Measurements from ENCODE around the gene ZNF483. TPM values are rescaled to one million over a fixed set of nuclear protein-coding genes. Genes with fewer than 3 reads are reported as not detected.

The ZNF483 gene
- total and polyA plus RNA-seq, 4 donors: 0.03 to 2.5 (median 0.65) TPM

- Histone ChIP-seq H3K4me1 (ENCODE audit: control insufficient read depth in 4 of 4, insufficient read depth in 4 of 4, low read length in 3 of 4) (peaks cover 11 to 52% (median 38%) of the 10 kb centered on the region in 4 donors), H3K27me3 (ENCODE audit: control insufficient read depth in 4 of 4, insufficient read depth in 4 of 4, low read length in 3 of 4) (no peaks in the 10 kb centered on the region), H3K4me3 (ENCODE audit: low read depth in 1 of 3, low read length in 3 of 3) (no peak overlapping the region), H3K9ac (ENCODE audit: low read depth in 1 of 2, low read length in 2 of 2) (peak overlapping the region; percentile 12 to 64), H3K27ac (ENCODE audit: low read depth in 1 of 2, low read length in 2 of 2) (peak overlapping the region; percentile 55 to 83), H3K9me3 (ENCODE audit: control insufficient read depth in 4 of 4, low read length in 3 of 4) (no peaks in the 10 kb centered on the region), H3K36me3 (ENCODE audit: control insufficient read depth in 4 of 4, insufficient read depth in 3 of 4, low read depth in 1 of 4, low read length in 3 of 4) (no peaks in the 10 kb centered on the region)
- 51% methylated on average over 16 of the region's 16 CpGs for WGBS
- TF ChIP-seq HNF4G (IDR thresholded peaks at IDR 0.05) (no peak), FOXA2 (IDR thresholded peaks at IDR 0.05) (no peak), EGR1 (IDR thresholded peaks at IDR 0.05; ENCODE audit: low read depth in 2 of 2) (no peak), JUND (IDR thresholded peaks at IDR 0.05) (no peak), TAF1 (conservative IDR thresholded peaks at IDR 0.05) (no peak), RAD21 (IDR thresholded peaks at IDR 0.05) (no peak)
- no peak for DNase-seq (ENCODE audit: low spot score)
These were observed 79.2 kb downstream of the ZNF483 start for GRCh38 chr9:111604054-111604615.

GRCh38 chr9:111605041-111605559, 80.1 kb downstream of the ZNF483 start:
- Histone ChIP-seq H3K27me3 (ENCODE audit: control insufficient read depth in 4 of 4, insufficient read depth in 4 of 4, low read length in 3 of 4) (no peaks in the 10 kb centered on the region), H3K4me1 (ENCODE audit: control insufficient read depth in 4 of 4, insufficient read depth in 4 of 4, low read length in 3 of 4) (peaks cover 11 to 54% (median 41%) of the 10 kb centered on the region in 4 donors), H3K36me3 (ENCODE audit: control insufficient read depth in 4 of 4, insufficient read depth in 3 of 4, low read depth in 1 of 4, low read length in 3 of 4) (no peaks in the 10 kb centered on the region), H3K27ac (ENCODE audit: low read depth in 1 of 2, low read length in 2 of 2) (peak overlapping the region; percentile 55 to 83), H3K9ac (ENCODE audit: low read depth in 1 of 2, low read length in 2 of 2) (peak overlapping the region in 1 of 2 donors; percentile 15), H3K4me3 (ENCODE audit: low read depth in 1 of 3, low read length in 3 of 3) (peak overlapping the region in 1 of 3 donors; percentile 34), H3K9me3 (ENCODE audit: control insufficient read depth in 4 of 4, low read length in 3 of 4) (no peaks in the 10 kb centered on the region)
- WGBS: 38% methylated on average over 9 of the region's 9 CpGs
- DNase-seq (ENCODE audit: low spot score): no peak
- TF ChIP-seq CTCF (IDR thresholded peaks at IDR 0.05; ENCODE audit: low read depth, low read length, missing input control): no peak
- peak; percentile 50 for TF ChIP-seq TAF1 (conservative IDR thresholded peaks at IDR 0.05)
- TF ChIP-seq JUND (IDR thresholded peaks at IDR 0.05): peak; percentile 48 to 72
- TF ChIP-seq FOXA2 (IDR thresholded peaks at IDR 0.05): peak; percentile 78
- TF ChIP-seq SP1 (IDR thresholded peaks at IDR 0.05): peak; percentile 95
- TF ChIP-seq FOXA1 (IDR thresholded peaks at IDR 0.05): no peak
- TF ChIP-seq HNF4A (conservative IDR thresholded peaks at IDR 0.05): peak; percentile 78 to 84
- peak; percentile 56 for TF ChIP-seq ATF3 (IDR thresholded peaks at IDR 0.05)
- TF ChIP-seq MAX (IDR thresholded peaks at IDR 0.05): peak; percentile 36
- TF ChIP-seq ZBTB33 (IDR thresholded peaks at IDR 0.05): peak; percentile 61
- TF ChIP-seq RAD21 (IDR thresholded peaks at IDR 0.05): peak in 1 of 2 donors; percentile 5
- peak; percentile 93 for TF ChIP-seq YY1 (IDR thresholded peaks at IDR 0.05)
- no peak for TF ChIP-seq EGR1 (IDR thresholded peaks at IDR 0.05; ENCODE audit: low read depth in 2 of 2)
- TF ChIP-seq NR2F2 (IDR thresholded peaks at IDR 0.05): peak; percentile 48
- peak; percentile 80 to 87 for TF ChIP-seq RXRA (IDR thresholded peaks at IDR 0.05)
- TF ChIP-seq REST (IDR thresholded peaks at IDR 0.05): peak; percentile 51
- TF ChIP-seq HNF4G (IDR thresholded peaks at IDR 0.05): peak; percentile 47
- no peak for TF ChIP-seq GABPA (IDR thresholded peaks at IDR 0.05 in 1 of 2, conservative IDR thresholded peaks at IDR 0.05 in 1 of 2)
